HepG2 (cell line): ENCODE measurements around the gene GBP1. TPM values are rescaled to one million over a fixed set of nuclear protein-coding genes. Genes with fewer than 3 reads are reported as not detected.
"Not testable (repeated sequence)": the region's sequence is repeated elsewhere in the genome, so short reads cannot be mapped to it uniquely, and the experiment has no call there.

Experiments
- ATAC-seq: fragments of 200-7000 bp; cut with Tn5 transposase; 3 replicates; pipeline ENCODE4 v1.9.1; 2020; ENCODE audit warnings: mild to moderate bottlenecking, moderate library complexity
- BruUV-seq: library from RNA; stranded (reverse); fragments of 400-500 nt; replicated peaks from 2 replicates; lab custom pipeline; 2021; lab: Mats Ljungman, UMichigan
- CTCF ChIA-PET: fragments of 300-600 bp; formaldehyde crosslinking; extraction: SDS; loops from one replicate; lab custom pipeline; 2021; ENCODE audit warnings: low total read pairs, inconsistent platforms, low intra/inter-chr PET ratio; lab: Yijun Ruan, JAX
- POLR2A ChIA-PET: fragments of 350-600 bp; sonication (Branson Sonifier 250); formaldehyde crosslinking; loops from one replicate; lab custom pipeline; 2020; ENCODE audit warnings: antibody characterized with exemption, inconsistent platforms; lab: Yijun Ruan, JAX
- DNase-seq: peaks from one replicate; pipeline ENCODE4 v3.0.0-alpha.2; 2015; ENCODE audit warnings: low spot score
- FAIRE-seq: peaks from 3 replicates; lab custom pipeline; 2011; peaks lifted over from hg19 to GRCh38; lab: Jason Lieb, UNC
- H2AFZ ChIP-seq: one replicate; pipeline ENCODE4 v1.6.1; 2011; ENCODE audit warnings: low read length, inconsistent platforms
- H3K27ac ChIP-seq: fragments of 300-600 bp; 3 replicates; pipeline ENCODE4 v1.8.0; 2011; ENCODE audit warnings: mixed run types, mild to moderate bottlenecking, mixed read lengths, low read length, inconsistent platforms; ENCODE audit not compliant: insufficient read depth; ENCODE audit errors: extremely low read length
- H3K27me3 ChIP-seq, 2 experiments: fragments of 200-600 bp in 1 of 2; 2 replicates in 1 of 2; 3 replicates in 1 of 2; pipeline versions ENCODE4 v1.6.0 to v1.8.0; 2011; ENCODE audit warnings: low read length in 2 of 2, mild to moderate bottlenecking in 2 of 2, moderate library complexity in 2 of 2, inconsistent platforms in 1 of 2; ENCODE audit not compliant: insufficient read depth in 2 of 2, control insufficient read depth in 1 of 2
- H3K36me3 ChIP-seq, 2 experiments: fragments of 200-600 bp in 1 of 2; replicated peaks in 1 of 2; 2 replicates in 1 of 2; 3 replicates in 1 of 2; pipeline versions ENCODE4 v1.5.1 to v1.8.0; 2011; ENCODE audit warnings: low read length in 2 of 2, inconsistent platforms in 1 of 2; ENCODE audit not compliant: insufficient read depth in 2 of 2, control insufficient read depth in 1 of 2
- H3K4me1 ChIP-seq: 2 replicates; pipeline ENCODE4 v1.5.1; 2012; ENCODE audit warnings: low read length, inconsistent platforms; ENCODE audit not compliant: insufficient read depth
- H3K4me2 ChIP-seq: 2 replicates; pipeline ENCODE4 v1.6.0; 2011; ENCODE audit warnings: low read depth, low read length, inconsistent platforms
- H3K4me3 ChIP-seq, 3 experiments: fragments of 200-600 bp in 1 of 3; sonication (generic), shearing (Covaris generic) in 1 of 3; replicated peaks in 1 of 3; 2 replicates each; pipeline ENCODE4 v1.5.1; 2011 to 2016; ENCODE audit warnings: low read length in 3 of 3, inconsistent platforms in 2 of 3, low read depth in 2 of 3, mild to moderate bottlenecking in 2 of 3, control low read depth in 1 of 3, mixed read lengths in 1 of 3; ENCODE audit not compliant: insufficient read depth in 1 of 3
- H3K79me2 ChIP-seq: one replicate; pipeline ENCODE4 v1.6.1; 2011; ENCODE audit warnings: low read length, inconsistent platforms; ENCODE audit not compliant: insufficient read depth
- H3K9ac ChIP-seq: 2 replicates; pipeline ENCODE4 v1.6.0; 2011; ENCODE audit warnings: mild to moderate bottlenecking, low read depth, low read length, inconsistent platforms; ENCODE audit not compliant: insufficient read depth
- H3K9me3 ChIP-seq: 2 replicates; pipeline ENCODE4 v1.5.1; 2012; ENCODE audit warnings: mild to moderate bottlenecking, low read length
- H4K20me1 ChIP-seq: 2 replicates; pipeline ENCODE4 v1.6.0; 2011; ENCODE audit warnings: inconsistent platforms, mild to moderate bottlenecking, low read length, moderate library complexity; ENCODE audit not compliant: insufficient read depth
- ZNF652 ChIP-seq: IDR thresholded peaks from 2 replicates; pipeline ENCODE4 v1.6.1; 2016; ENCODE audit warnings: low read depth, borderline replicate concordance
- WGBS: methylation state at CpG from one replicate; pipeline ENCODE4 v1.1.6; 2017; ENCODE audit warnings: low lambda C conversion rate; 5-methylcytosine and 5-hydroxymethylcytosine counted together
- in situ Hi-C: cut with HindIII; loops from 2 replicates; pipeline ENCODE4 v1.10.0; 2017; ENCODE audit warnings: low pct_unique_long_range_greater_than_20kb; ENCODE audit not compliant: extremely low pct_ligation_motif_present
- intact Hi-C: fragments of 100-400 bp; cut with micrococcal nuclease; formaldehyde crosslinking; loops from one replicate; pipeline ENCODE4 v1.10.0; 2022; ENCODE audit not compliant: unreplicated experiment
- polyA plus RNA-seq, 8 experiments: library from polyadenylated mRNA; depleted of rRNA in 3 of 8; stranded (reverse) in 7 of 8; unstranded in 1 of 8; fragments of >200 nt; fragmentation: Illumina TruSeq in 4 of 8; extraction: Trizol in 4 of 8; gene quantifications; 2 replicates each; pipeline versions ENCODE4 v1.2.1 to v1.2.3, GENCODE V29; 2011 to 2016; ENCODE audit warnings: low read depth in 4 of 8, missing spikeins in 1 of 8, mixed read lengths in 1 of 8; ENCODE audit not compliant: insufficient read depth in 1 of 8
- total RNA-seq, 5 experiments: library from RNA; depleted of rRNA; stranded (reverse); fragments of >200 nt; fragmentation: Illumina TruSeq; extraction: Trizol; gene quantifications; 2 replicates each; pipeline ENCODE4 v1.2.3, GENCODE V29; 2016; ENCODE audit warnings: low read depth in 1 of 5

GBP1 gene
- total and polyA plus RNA-seq, 2 of the 13 experiments (the other 11 are each of a cell fraction or from before 2014, with no cell fraction given) = 0.62 to 2.3 TPM

GRCh38 chr1:89018318-89018717, 46.7 kb downstream of the GBP1 start:
- H3K9me3 ChIP-seq, H3K36me3 ChIP-seq, FAIRE-seq, ATAC-seq, POLR2A ChIA-PET, H3K79me2 ChIP-seq, DNase-seq, CTCF ChIA-PET, H3K4me3 ChIP-seq, BruUV-seq, H3K9ac ChIP-seq, H2AFZ ChIP-seq, intact Hi-C loops, H3K27ac ChIP-seq, H3K27me3 ChIP-seq, H4K20me1 ChIP-seq, H3K4me2 ChIP-seq: not testable (repeated sequence)
- WGBS = 81% methylated on average over 3 of the region's 3 CpGs
- in situ Hi-C loops = loop anchor here (25.0 kb wide), 1 partner anchor 444 kb away; no protein-coding TSS in a partner anchor
- H3K4me1 ChIP-seq = peaks cover 21% of the 10 kb centered on the region

- no TSS peak for BruUV-seq
- intact Hi-C loops (no loop called here), in situ Hi-C loops (loop anchor here (25.0 kb wide), 1 partner anchor 454 kb away; no protein-coding TSS in a partner anchor)
- Histone ChIP-seq H3K9ac (no peak overlapping the region), H3K36me3 (no peaks in the 10 kb centered on the region), H3K27me3 (no peaks in the 10 kb centered on the region; a peak in 1 of 5 replicates), H3K27ac (no peak overlapping the region), H4K20me1 (no peaks in the 10 kb centered on the region), H3K79me2 (no peaks in the 10 kb centered on the region), H3K4me3 (no peak overlapping the region), H3K9me3 (no peaks in the 10 kb centered on the region), H2AFZ (no peak overlapping the region), H3K4me2 (no peak overlapping the region), H3K4me1 (no peaks in the 10 kb centered on the region)
- 53% methylated on average over 4 of the region's 4 CpGs for WGBS
- no peak for DNase-seq
- ChIA-PET CTCF (no interaction called here), POLR2A (no interaction called here)
- ATAC-seq = no peak
- FAIRE-seq = no peak
- TF ChIP-seq ZNF652 (CRISPR knock-in tag) = no peak
Measured at GRCh38 chr1:89008511-89008910, 56.5 kb downstream of the GBP1 start.
